Activated CD4-positive, alpha-beta T cell treated with anti-CD3 and anti-CD28 coated beads, Interleukin-2, Interleukin-4, amounts not matched to agents 100 ng/mL and 50 ng/mL, durations not matched to agents 16 hours and 8 hours (primary cell): ENCODE measurements around the gene FTCD.

Experiments
- DNase-seq: peaks from one replicate; pipeline ENCODE4 v3.0.0-alpha.2; 2020; ENCODE audit warnings: low spot score

The FTCD gene

DNA sequence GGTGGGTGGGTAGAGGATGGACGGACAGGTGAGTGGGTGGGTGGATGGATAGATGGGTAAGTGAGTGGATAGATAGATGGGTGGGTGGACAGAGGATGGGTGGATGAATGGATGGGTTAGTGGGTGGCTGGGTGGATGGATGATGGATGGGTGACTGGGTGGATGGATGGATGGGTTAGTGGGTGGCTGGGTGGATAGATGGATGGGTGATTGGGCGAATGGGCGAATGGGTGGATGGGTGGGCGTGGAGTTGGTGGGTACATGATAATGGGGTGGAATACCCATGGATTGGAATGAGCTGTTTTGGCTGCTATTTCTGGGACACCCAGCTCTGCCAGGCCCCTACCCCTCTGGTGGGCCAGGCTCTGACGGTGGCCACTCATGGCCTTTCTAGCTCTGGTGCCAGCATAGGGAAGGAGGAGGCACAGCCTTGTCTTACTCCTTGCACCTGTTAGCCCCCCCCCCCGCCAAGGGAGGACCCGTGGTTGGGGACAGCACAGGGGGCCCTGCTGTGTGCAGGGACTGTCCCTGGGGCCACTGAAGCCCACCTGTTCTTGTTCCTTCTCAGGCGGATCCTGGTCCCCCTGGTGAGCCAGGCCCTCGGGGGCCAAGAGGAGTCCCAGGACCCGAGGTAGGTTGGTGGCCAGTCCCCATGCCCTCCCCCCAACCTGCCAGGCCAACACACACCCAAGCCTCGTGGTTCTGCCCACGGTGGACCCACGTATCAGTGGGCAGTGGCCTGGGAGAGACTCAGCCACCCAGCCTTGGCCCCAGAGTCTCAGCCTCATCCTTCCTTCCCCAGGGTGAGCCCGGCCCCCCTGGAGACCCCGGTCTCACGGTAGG, 31.1 kb downstream of the FTCD start:
- no peak for DNase-seq

- DNase-seq: no peak
Observed at GRCh38 chr21:46122758-46123683, 32.4 kb downstream of the FTCD start.

DNA sequence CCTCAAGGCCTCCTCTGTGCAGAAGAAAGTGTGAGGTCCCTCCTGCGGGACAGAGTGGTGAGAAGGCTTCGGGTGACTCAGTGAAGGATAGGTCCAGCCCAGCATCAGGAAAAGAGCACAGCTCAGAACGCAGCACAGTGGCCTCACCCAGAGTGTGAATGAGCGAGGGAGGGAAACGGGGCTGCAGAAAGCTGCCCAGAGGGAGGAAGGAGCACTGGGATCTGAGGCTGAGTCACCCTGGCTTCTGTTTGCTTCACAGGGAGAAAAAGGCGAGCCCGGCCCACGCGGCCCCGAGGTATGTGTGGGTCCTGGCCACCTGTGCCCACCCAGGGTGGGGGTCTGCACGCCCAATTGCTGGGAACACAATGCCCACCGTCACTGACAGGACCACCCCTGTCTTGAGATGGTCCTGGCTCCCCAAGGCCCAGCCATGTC, 33.1 kb downstream of the FTCD start:
- no peak for DNase-seq

- DNase-seq: no peak
Observed at GRCh38 chr21:46121286-46122221, 33.8 kb downstream of the FTCD start.

- DNase-seq: no peak
Observed at GRCh38 chr21:46120301-46121285, 34.8 kb downstream of the FTCD start.

- no peak for DNase-seq
Observed at GRCh38 chr21:46119637-46120271, 35.6 kb downstream of the FTCD start.

GRCh38 chr21:46119144-46119636, 36.2 kb downstream of the FTCD start:
- no peak for DNase-seq

DNA sequence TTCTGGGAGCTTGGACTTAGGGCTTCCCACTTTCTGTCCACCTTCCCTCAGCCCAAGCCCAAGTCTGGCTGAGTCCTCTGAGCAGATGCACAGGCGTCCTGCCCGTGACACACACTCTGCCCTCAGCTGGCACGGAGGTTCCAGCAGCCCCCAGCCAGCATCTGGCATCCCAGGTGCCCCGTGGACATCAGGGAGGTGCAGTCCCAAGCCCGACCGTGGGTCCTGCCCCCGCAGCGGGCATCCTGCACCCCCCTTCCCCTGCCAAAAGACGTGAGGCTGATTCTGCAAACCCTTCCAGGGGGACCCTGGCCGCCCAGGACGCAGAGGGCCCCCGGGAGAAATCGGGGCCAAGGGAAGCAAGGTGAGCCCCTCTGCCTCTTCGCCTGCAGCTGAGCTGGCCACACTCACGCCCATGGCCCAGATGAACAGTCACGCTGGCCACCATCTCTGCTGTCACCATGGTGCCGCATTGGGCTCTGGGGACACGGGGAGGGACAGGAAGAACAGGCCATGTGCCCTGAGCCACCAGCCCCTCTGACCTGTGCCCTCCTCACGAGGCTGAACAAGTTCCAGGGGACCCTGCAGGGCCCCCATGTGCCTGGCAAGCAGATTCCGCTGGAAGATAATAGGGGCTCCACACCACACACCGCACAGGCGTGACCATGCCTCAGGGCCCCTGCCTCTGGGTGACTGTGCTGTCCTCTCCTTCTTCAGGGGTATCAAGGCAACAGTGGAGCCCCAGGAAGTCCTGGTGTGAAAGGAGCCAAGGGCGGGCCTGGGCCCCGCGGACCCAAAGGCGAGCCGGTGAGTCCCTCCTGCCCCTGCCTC, 36.8 kb downstream of the FTCD start:
- DNase-seq: no peak

DNA sequence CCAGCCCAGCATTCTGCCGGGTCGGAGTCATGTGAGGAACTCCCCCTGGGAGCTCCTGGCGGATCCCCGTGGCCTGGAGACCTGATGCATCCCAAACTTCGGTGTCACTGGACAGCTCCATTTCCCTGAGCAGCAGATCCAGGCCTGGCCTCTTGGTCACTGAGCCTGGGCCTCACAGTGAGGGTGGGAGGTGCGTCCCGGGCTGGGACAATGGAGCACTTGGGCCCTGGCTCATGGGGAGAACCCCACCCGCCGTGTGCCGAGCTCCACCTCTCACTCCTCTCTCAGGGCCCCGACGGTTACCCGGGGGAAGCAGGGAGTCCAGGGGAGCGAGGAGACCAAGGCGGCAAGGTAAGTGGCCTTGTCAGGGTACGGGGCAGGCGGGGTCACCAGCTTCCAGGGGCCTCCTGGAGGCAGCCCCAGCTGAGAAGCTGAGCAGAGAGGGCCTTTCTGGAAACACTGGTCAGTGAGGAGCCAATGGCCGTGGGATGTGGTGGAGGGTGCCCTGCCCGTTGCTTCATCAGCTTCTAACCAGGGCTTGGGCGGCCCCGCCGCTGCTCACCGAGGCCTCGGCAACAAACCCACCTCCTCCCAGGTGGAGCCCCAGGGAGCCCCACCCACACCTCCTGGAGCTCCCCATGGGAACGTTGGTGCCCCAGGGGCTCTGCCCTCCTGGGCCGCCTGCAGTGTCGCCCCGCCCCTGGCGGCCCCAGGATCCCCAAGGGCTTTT, 37.6 kb downstream of the FTCD start:
- no peak for DNase-seq

GRCh38 chr21:46116776-46117585, 38.4 kb downstream of the FTCD start:
- no peak for DNase-seq

DNA sequence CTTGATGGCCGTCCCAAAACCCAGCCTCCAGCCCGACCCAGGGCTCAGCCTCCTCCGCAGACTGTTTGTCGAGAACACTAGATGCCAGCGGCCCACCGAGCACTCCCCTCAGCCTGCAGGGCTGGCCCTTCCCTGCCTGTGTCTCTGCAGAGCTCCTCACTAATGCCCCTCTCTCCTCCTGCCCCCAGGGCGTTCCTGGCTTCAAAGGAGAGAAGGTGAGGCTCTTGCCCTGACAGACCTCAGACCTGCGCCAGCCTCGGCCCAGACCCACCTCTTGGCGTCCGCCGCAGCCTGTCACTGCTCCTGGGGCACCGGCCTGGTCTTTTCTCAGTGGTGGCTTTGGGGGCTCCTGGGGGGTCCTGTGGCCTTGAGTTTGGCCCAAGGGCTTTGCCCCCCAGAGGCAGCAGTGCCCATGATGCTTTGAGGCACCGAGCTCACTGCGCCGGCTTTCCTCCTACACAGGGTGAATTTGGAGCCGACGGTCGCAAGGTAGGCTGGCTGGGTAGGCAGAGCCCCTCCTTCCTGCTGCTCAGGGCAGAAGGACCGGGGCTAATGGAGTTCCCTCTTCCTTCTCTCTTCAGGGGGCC, 39.1 kb downstream of the FTCD start:
- DNase-seq: no peak

DNA sequence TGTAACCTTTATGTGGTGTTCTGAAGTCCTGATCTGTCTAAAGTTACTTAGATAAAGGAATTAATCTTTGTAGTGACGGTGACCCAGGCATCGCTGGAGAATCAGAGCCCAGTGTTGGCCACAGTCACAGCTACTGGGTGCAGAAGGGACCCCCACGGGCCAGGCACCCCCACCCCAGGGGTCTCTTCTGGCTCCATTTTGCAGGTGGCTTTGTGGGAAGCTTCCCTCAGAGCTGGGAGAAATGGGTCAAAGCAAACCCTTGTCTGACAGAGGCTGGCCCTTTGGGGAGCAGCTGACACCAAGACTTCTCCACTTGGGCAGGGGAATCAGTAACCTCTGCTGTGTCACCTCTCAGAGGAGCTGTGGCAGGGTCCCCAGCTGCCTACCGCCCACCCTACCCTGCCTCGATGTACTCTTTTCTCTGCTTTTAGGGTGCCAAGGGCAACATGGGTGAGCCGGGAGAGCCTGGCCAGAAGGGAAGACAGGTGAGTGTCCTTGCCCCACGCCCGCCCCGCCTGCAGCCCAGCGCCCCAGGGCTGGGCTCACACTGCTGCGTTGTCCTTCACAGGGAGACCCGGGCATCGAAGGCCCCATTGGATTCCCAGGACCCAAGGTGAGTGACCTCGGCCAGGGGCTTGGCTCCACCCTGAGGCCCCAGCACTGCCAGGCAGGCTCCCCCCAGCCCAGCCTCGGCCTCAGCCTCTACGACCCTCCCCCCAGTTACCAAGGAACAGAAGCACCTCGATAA, 39.8 kb downstream of the FTCD start:
- no peak for DNase-seq

- no peak for DNase-seq
Observed at GRCh38 chr21:46114963-46115362, 40.4 kb downstream of the FTCD start.

DNA sequence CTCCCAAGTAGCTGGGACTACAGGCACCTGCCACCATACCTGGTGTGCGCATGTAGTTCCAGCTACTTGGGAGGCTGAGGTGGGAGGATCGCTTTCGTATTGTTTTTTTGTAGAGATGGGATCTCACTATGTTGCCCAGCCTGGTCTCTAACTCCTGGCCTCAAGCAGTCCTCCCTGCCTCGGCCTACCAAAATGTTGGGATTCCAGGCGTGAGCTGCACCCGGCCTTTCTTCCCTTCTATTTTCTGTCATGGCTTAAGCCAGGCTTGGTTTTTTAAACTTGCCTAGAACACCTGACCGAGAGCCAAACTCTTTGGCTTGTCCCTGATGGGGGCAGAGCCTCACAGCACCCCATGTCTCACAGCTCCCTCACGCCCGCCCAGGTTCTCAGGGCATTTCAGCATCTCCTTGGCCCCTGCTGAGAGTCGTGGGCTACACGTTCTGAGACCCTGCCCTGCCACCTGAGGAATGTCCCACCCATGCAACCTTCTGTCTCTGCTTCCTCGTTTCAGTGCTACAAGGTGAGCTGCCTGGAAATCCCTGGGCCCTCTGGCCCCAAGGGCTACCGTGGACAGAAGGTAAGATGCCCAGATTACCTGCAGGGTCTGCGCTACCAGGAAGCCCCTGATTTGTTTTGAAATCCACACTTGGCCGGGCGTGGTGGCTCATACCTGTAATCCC, 41.7 kb downstream of the FTCD start:
- no peak for DNase-seq

DNA sequence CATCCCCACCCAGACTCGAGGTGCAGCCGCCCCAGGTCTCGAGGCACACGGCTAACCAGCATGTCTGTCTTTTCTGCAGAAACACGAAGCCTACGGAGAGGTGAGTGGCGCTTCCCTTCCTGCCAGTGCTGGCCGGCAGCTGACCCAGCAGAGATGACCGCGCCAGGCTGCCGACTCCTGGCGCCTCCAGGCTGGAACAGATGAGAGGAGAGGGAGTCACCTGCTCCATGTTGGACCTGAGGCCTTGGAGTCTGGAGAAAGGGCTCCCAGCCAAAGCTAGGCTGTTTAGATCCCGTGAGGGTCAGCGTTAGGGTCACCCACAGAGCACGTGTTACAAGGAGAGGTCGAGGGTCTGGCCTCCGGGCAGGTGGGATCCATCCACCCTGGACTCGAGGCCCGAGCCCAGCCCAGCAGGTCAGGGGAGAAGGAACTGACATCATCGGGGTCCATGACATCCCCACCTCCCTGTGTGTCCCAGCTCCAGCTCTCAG, 42.6 kb downstream of the FTCD start:
- no peak for DNase-seq
